K562 (cell line): ENCODE data around the gene PURA. TPM values are rescaled to one million over a fixed set of nuclear protein-coding genes. Genes with fewer than 3 reads are reported as not detected.

Experiments used
- CHCHD3 ChIP-seq: fragments of 250-450 bp; sonication (Bioruptor Pico); IDR thresholded peaks from 2 replicates; pipeline ENCODE4 v2.1.2; 2022; ENCODE audit warnings: mild to moderate bottlenecking
- GMEB1 ChIP-seq: fragments of 250-450 bp; sonication (Bioruptor Pico); IDR thresholded peaks from 2 replicates; pipeline ENCODE4 v1.4.0; 2020; ENCODE audit warnings: mild to moderate bottlenecking
- IFI16 ChIP-seq: fragments of 250-450 bp; sonication (Bioruptor Pico); IDR thresholded peaks from 2 replicates; pipeline ENCODE4 v2.1.2; 2022; ENCODE audit warnings: mild to moderate bottlenecking, inconsistent platforms
- KLF10 ChIP-seq: fragments of 250-450 bp; sonication (Bioruptor Pico); IDR thresholded peaks from 2 replicates; pipeline ENCODE4 v1.6.1; 2021; ENCODE audit warnings: matching md5 sums
- MLLT1 ChIP-seq, 2 experiments: fragments of 450-650 bp; IDR thresholded peaks; 2 replicates each; pipeline ENCODE4 v1.6.1; 2016
- NFATC3 ChIP-seq: fragments of 450-650 bp; IDR thresholded peaks from 2 replicates; pipeline ENCODE4 v1.6.1; 2017; ENCODE audit warnings: mild to moderate bottlenecking
- SRSF7 ChIP-seq: fragments of 200-400 bp; formaldehyde crosslinking; optimal IDR thresholded peaks from 2 replicates; pipeline ENCODE3; 2017; ENCODE audit warnings: mild to moderate bottlenecking, low read depth, low read length
- TEAD4 ChIP-seq, 2 experiments: sonication (generic) in 1 of 2; formaldehyde crosslinking in 1 of 2; IDR thresholded peaks; 2 replicates each; pipeline versions ENCODE4 v1.6.1 to v1.8.0; 2012 to 2022; ENCODE audit warnings: borderline replicate concordance in 1 of 2, inconsistent platforms in 1 of 2, low read length in 1 of 2, mild to moderate bottlenecking in 1 of 2, missing genetic modification reagents in 1 of 2
- TRIM24 ChIP-seq, 2 experiments: fragments of 450-650 bp; IDR thresholded peaks; 2 replicates each; pipeline ENCODE4 v1.6.1; 2016
- ZBTB1 ChIP-seq: sonication (generic); formaldehyde crosslinking; IDR thresholded peaks from 2 replicates; pipeline ENCODE4 v1.8.1; 2023; ENCODE audit warnings: missing genetic modification reagents, low read depth, mild to moderate bottlenecking, borderline replicate concordance
- ZBTB26 ChIP-seq: fragments of 450-650 bp; formaldehyde crosslinking; IDR thresholded peaks from 2 replicates; pipeline ENCODE4 v1.4.0; 2022; ENCODE audit warnings: missing genetic modification characterization
- ZFP91 ChIP-seq: sonication (generic); formaldehyde crosslinking; IDR thresholded peaks from 2 replicates; pipeline ENCODE4 v1.8.0; 2022; ENCODE audit warnings: mild to moderate bottlenecking, missing genetic modification reagents
- ZNF282 ChIP-seq: sonication (generic); formaldehyde crosslinking; IDR thresholded peaks from 2 replicates; pipeline ENCODE4 v1.8.1; 2023; ENCODE audit warnings: missing genetic modification reagents
- ZNF436 ChIP-seq: fragments of 250-450, 450-650 bp; sonication (Bioruptor Pico); formaldehyde crosslinking; IDR thresholded peaks from 2 replicates; pipeline ENCODE4 v1.7.0; 2020; ENCODE audit warnings: mild to moderate bottlenecking
- polyA plus RNA-seq, 8 experiments: library from polyadenylated mRNA; depleted of rRNA in 4 of 8; stranded (reverse) in 5 of 8; unstranded in 3 of 8; fragments of >200 nt; fragmentation: Nextera tagmentation in 2 of 8; fragmentation: Illumina TruSeq in 1 of 8; extraction: Ambion mirVana in 2 of 8; extraction: Trizol in 1 of 8; gene quantifications; 2 replicates each; pipeline versions ENCODE4 v1.2.1 to v1.2.3, GENCODE V29; 2011 to 2014; ENCODE audit warnings: inconsistent platforms in 1 of 8, missing spikeins in 1 of 8
- total RNA-seq, 7 experiments: library from RNA; depleted of rRNA in 6 of 7; stranded (reverse); fragments of >200 nt in 6 of 7; fragmentation: Illumina TruSeq in 2 of 7; extraction: Trizol in 2 of 7; gene quantifications; 2 replicates each; pipeline versions ENCODE4 v1.2.1 to v1.2.3, GENCODE V29; 2011 to 2021; ENCODE audit warnings: low replicate concordance in 1 of 7
- TF ChIP-seq, protein P1 (sequence below), 2 experiments: fragments of 150-350 bp in 1 of 2; IDR thresholded peaks; 2 replicates each; pipeline ENCODE4 v1.6.1; 2012 to 2016; ENCODE audit warnings: low read depth in 2 of 2, low read length in 2 of 2, mild to moderate bottlenecking in 1 of 2, moderate library complexity in 1 of 2
- TF ChIP-seq, protein P2 (sequence below), 2 experiments: fragments of 250-450 bp in 1 of 2; fragments of 450-650 bp in 1 of 2; sonication (Bioruptor Pico) in 1 of 2; IDR thresholded peaks; 2 replicates each; pipeline versions ENCODE4 v1.6.1 to v1.8.0; 2016 to 2021; ENCODE audit warnings: mild to moderate bottlenecking in 2 of 2, moderate library complexity in 2 of 2, missing compliant biosample characterization in 1 of 2, missing genetic modification characterization in 1 of 2

Gene PURA
- total and polyA plus RNA-seq, 9 of the 15 experiments (the other 6 are each of a cell fraction or from before 2014, with no cell fraction given), result 3.2 to 11.1 (median 5.4) TPM

DNA sequence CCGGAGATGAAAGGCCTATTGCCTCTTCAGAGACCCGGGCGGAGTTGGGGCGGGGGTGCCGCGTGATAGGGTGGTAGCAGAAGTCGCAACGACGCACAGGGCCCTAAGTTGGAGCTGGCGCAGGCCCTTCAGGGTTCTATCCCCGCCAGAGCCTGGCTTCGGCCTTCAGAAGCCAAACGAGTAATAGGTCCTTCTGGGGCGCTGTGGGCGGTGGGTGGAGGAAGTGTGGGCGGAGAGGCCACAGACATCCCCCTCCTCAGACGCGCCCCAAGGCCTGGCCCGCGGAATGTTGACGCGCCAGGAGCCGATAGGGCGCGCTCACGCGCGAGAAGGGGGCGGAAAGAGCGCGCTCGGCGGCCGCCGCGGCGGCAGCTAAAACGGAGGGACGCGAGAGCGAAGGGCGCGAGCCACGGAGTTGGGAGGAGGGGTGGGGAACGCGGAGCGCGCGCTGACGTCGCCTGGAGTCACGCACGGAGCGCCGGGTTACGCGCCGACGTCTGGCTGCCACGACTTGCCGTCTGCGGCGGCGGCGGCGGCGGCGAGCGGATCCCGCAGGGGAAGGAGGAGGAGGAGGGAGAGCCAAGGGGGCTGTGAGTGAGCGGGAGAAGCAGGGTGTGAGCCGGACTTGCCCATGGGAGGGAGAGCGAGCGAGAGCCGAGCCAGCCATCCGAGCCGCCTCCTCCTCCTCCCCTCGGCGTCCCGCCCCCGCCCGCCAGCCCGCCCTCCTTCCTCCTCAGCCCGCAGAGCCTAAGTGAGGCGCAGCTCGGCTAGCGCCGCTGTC is 6.4 kb upstream of the PURA start (continued):
- TF ChIP-seq, protein P1, sequence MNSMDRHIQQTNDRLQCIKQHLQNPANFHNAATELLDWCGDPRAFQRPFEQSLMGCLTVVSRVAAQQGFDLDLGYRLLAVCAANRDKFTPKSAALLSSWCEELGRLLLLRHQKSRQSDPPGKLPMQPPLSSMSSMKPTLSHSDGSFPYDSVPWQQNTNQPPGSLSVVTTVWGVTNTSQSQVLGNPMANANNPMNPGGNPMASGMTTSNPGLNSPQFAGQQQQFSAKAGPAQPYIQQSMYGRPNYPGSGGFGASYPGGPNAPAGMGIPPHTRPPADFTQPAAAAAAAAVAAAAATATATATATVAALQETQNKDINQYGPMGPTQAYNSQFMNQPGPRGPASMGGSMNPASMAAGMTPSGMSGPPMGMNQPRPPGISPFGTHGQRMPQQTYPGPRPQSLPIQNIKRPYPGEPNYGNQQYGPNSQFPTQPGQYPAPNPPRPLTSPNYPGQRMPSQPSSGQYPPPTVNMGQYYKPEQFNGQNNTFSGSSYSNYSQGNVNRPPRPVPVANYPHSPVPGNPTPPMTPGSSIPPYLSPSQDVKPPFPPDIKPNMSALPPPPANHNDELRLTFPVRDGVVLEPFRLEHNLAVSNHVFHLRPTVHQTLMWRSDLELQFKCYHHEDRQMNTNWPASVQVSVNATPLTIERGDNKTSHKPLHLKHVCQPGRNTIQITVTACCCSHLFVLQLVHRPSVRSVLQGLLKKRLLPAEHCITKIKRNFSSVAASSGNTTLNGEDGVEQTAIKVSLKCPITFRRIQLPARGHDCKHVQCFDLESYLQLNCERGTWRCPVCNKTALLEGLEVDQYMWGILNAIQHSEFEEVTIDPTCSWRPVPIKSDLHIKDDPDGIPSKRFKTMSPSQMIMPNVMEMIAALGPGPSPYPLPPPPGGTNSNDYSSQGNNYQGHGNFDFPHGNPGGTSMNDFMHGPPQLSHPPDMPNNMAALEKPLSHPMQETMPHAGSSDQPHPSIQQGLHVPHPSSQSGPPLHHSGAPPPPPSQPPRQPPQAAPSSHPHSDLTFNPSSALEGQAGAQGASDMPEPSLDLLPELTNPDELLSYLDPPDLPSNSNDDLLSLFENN (IDR thresholded peaks at IDR 0.05; ENCODE audit: low read depth in 2 of 2, low read length in 2 of 2), result no peak
- no peak for TF ChIP-seq KLF10 (CRISPR knock-in tag)
- TF ChIP-seq, protein P2, sequence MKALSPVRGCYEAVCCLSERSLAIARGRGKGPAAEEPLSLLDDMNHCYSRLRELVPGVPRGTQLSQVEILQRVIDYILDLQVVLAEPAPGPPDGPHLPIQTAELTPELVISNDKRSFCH (CRISPR knock-in tag; IDR thresholded peaks at IDR 0.05), result no peak
- TF ChIP-seq, protein P2 (tag; IDR thresholded peaks at IDR 0.05), result 0 out of 2 replicates have a peak, but pooled peaks have one; percentile 60
- TF ChIP-seq MLLT1 (IDR thresholded peaks at IDR 0.05), result no peak
- TF ChIP-seq GMEB1 (CRISPR knock-in tag), result peak; percentile 98
- TF ChIP-seq ZBTB26, result no peak
- TF ChIP-seq ZBTB1 (CRISPR knock-in tag), result peak; percentile 68
- no peak for TF ChIP-seq ZNF282 (CRISPR knock-in tag)
- no peak for TF ChIP-seq SRSF7
- TF ChIP-seq ZFP91 (CRISPR knock-in tag), result 0 out of 2 replicates have a peak, but pooled peaks have one; percentile 19
- no peak for TF ChIP-seq IFI16 (CRISPR knock-in tag)
- TF ChIP-seq CHCHD3 (CRISPR knock-in tag), result no peak
- peak; percentile 72 for TF ChIP-seq TEAD4 (IDR thresholded peaks at IDR 0.05; ENCODE audit: low read length)
- TF ChIP-seq TEAD4 (CRISPR knock-in tag; IDR thresholded peaks at IDR 0.05; ENCODE audit: borderline replicate concordance), result no peak
- no peak for TF ChIP-seq ZNF436 (CRISPR knock-in tag)
- TF ChIP-seq TRIM24 (IDR thresholded peaks at IDR 0.05), result no peak
- TF ChIP-seq NFATC3, result no peak
